Fibroblast of skin of right biceps (primary cell): ENCODE data around the gene AURKA.
A peak's percentile ranks its signal among the peaks of the same experiment; 100 is the strongest.
"Not testable (repeated sequence)": the region's sequence is repeated elsewhere in the genome, so short reads cannot be mapped to it uniquely, and the experiment has no call there.

ENCODE experiments used
- DNase-seq: peaks from one replicate; pipeline ENCODE4 v3.0.0-alpha.2; 2013

Gene AURKA

GRCh38 chr20:56353356-56353755, 38.7 kb downstream of the AURKA start:
- DNase-seq = no peak

- peak; percentile 23 for DNase-seq
These were observed 39.5 kb downstream of the AURKA start for GRCh38 chr20:56352345-56353055.

GRCh38 chr20:56350842-56351241, 41.2 kb downstream of the AURKA start:
- peak; percentile 62 for DNase-seq

- DNase-seq = no peak
These were observed 43.3 kb downstream of the AURKA start for GRCh38 chr20:56348746-56349145.

GRCh38 chr20:56348305-56348693, 43.7 kb downstream of the AURKA start:
- no peak for DNase-seq

GRCh38 chr20:56347628-56348304, 44.2 kb downstream of the AURKA start:
- no peak for DNase-seq

- DNase-seq = no peak
These were observed 46.1 kb downstream of the AURKA start for GRCh38 chr20:56345911-56346310.

- DNase-seq = peak; percentile 31
These were observed 48.1 kb downstream of the AURKA start for GRCh38 chr20:56343861-56344381.

GRCh38 chr20:56342783-56343182, 49.2 kb downstream of the AURKA start:
- no peak for DNase-seq

- DNase-seq = not testable (repeated sequence)
These were observed 55.3 kb downstream of the AURKA start for GRCh38 chr20:56336709-56337108.

- DNase-seq = peak; percentile 14
These were observed 63.2 kb downstream of the AURKA start for GRCh38 chr20:56328861-56329260.

GRCh38 chr20:56324806-56325205, 67.2 kb downstream of the AURKA start:
- DNase-seq = no peak

- DNase-seq = no peak
These were observed 68.4 kb downstream of the AURKA start for GRCh38 chr20:56323656-56324055.

- DNase-seq = no peak
These were observed 68.8 kb downstream of the AURKA start for GRCh38 chr20:56323206-56323605.

- DNase-seq = peak; percentile 23
These were observed 69.3 kb downstream of the AURKA start for GRCh38 chr20:56322681-56323080.
